UCSD-AML1 (cell line): ENCODE data around the gene ADD3.

Experiments used
- DNase-seq: peaks from one replicate; lab custom pipeline; 2025; ENCODE audit not compliant: unreplicated experiment; lab: John Stamatoyannopoulos, UW

The ADD3 gene

DNA sequence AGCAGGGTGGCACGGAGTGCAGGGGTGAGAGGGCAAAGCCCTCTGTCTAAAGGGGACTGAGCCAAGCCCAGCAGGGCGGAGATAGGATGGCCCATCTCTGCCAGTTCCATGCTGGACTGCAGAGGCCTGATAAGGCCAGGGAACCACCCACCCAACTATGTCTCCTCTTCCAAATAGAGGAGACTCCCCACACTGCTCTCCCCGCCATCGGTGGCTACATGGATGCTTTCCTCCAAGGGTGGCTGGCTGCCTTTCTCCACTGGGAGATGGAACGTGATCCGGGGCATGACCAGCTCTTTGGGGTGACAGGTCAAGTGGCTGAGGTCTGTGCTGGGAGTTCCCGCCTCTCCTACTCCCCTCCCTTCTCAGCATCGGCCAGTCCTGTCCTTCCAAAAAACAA lies 141.5 kb downstream of the ADD3 start:
- DNase-seq = no peak

DNA sequence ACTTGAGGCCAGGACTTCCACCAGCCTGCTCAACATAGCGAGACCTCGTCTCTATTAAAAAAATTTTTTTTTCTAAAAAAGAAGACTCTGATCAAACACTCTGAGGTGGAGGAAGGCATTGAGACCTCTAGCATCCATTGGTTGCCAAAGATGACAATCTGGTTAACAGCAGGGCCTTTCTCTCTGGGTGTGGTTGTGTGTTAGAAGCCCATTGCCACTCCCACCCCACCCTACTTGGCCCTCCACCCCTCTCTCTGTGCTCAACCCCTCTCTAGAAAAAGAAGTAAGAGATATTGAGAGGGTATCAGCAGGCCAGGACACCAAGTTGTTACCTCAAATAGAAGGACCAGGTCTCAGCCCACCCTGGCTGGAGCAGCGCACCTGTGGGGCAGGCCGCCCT lies 142.3 kb downstream of the ADD3 start:
- DNase-seq = no peak

DNA sequence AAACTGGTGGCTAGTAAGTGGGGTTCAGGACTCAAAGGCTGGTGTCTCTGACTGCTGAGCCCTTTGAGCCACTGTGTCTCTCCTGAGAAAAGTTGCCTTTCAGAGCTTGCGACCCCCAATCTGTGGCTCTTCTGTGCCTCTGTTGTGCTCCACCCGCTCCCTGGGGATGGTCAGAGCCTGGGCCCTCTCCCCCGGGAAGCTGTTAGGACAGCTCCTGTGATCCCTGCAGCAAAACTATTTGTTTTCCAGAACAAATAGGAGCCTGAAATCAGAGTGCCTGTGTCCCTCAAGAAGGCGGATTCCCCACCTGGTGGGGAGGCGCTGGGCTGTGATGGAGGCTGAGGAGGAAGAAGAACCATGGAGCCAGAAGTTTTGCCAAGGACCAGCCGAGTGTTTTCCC lies 143.2 kb downstream of the ADD3 start:
- no peak for DNase-seq

DNA sequence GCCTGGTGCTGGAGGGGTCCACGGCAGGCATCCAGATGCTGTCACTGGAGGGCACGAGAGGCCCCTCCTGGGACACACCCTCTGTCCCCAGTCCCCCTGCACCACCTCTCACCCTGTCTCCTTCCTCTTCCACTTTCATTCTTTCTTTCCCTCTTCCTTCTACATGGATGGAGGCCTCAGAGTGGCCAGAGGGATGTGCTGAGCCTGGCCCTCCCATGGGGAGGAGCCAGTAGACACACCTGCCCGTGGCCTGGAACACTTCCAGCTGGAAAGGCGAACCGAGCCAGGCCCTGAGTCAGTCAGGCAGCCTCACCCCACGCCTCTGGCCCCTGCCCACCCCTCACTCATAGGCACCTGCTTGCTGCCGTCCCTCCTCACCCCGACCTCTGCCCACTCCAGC lies 143.7 kb downstream of the ADD3 start:
- no peak for DNase-seq

DNA sequence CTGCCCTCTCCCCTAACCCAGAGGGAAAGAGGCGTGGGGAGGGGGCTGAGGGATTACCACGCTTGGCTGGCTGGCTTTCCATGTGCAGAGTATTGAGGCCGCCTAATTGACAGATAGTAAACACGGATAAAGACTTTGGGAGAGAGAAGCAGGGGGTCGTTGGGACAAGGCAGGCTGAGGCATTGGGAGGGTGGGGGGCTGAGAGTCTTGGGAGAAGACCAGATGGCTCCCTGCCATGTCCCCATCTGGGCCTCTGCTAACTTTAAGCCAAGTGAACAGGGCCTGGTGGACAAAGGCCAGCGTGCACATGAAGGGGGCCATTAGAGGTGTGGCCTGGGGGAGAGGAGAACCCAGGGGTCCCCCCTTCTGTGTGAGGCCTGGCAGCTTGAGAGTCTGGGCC lies 144.2 kb downstream of the ADD3 start:
- DNase-seq = no peak

DNA sequence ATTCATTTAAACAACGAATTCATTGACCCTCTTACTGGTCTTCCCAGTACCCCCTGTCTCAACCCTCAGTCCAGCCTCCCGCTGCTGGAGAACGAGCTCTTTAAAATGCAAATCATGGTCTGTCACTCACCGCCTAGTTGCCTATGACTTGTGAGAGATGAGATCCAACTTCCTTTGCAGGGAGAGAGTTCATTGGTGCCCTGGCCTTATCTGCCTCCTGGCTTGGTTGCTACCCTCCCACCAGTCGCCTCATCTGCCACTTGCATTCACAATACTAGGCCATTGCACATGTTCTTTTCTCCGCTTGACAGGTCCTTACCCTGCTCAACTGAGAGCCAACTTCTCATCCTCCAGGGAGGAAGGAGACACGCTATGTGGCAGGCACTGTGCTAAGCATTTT lies 145.6 kb downstream of the ADD3 start:
- DNase-seq = no peak

DNA sequence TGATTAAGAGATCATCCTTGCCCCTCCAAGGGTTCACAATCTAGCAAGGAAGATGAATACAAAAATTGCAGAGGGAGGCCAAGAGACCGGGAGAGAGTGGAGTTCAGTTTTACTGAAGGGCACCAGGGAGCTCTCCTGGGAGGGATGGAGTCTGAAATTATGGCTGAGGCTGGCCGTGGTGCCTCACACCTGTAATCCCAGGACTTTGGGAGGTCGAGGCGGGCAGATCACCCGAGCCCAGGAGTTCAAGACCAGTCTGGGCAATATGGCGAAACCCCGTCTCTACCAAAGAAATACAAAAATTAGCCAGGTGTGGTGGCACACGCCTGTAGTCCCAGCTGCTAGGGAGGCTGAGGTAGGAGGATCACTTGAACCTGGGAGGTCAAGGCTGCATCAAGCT lies 148.3 kb downstream of the ADD3 start:
- no peak for DNase-seq

DNA sequence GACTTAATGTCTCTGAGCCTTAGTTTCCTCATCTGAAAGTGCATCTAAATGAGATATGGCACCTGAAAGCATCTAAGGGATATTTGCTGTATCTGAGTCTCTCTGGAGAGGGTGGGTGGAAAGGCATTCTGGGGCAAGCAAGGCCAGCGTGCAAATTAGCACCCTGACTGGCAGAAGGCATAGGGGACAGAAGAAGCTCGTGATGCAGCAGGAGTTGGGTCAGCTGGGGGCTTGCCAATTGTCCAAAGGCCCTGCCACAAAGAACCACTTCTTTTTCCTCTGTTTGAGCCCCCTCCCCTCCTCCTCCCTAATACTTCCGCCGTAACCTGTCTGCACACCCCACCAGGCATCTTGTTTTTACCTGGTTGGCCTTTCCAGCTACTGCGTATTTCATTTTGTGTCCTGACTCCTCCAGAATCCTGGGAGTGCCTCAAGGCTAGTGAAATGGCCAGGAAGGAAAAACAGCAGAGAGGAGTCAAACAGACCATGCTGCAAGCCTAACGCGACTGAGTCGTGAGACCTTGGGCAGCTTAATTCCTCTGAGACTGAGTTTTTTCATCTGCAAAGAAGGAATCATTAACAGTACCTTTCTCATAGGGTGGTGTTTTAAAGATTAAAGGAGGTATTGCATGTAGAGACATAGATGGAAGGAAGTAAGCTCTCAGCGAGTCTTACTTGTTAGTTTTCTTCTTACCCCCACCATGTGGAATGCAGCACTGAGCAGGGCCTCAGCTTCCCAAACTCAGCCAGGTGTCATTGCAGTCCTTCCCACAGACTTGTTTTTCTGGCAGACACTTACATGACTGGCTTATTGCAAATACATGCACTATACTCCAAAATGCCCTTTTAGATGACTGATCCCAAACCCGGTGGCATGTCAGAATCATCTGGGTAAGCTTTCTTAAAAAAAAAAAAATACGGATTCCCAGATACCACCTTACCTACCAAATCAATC lies 150.5 kb downstream of the ADD3 start:
- no peak for DNase-seq

DNA sequence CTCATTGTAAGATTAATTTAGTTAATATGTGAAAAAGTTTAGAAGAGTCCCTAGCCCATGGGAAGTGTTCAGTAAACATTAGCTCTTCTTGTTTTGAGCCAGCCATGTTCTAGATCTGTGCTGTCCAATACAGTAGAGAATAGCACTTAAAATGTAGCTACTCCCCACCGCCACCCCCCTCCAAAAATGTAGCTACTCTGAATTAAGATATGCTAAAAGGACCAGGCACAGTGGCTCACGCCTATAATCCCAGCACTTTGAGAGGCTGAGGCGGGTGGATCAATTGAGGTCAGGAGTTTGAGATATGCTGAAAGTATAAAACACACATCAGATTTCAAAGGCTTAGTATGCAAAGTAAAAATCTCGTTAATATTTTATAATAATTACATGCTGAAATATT lies 152.3 kb downstream of the ADD3 start:
- no peak for DNase-seq

DNA sequence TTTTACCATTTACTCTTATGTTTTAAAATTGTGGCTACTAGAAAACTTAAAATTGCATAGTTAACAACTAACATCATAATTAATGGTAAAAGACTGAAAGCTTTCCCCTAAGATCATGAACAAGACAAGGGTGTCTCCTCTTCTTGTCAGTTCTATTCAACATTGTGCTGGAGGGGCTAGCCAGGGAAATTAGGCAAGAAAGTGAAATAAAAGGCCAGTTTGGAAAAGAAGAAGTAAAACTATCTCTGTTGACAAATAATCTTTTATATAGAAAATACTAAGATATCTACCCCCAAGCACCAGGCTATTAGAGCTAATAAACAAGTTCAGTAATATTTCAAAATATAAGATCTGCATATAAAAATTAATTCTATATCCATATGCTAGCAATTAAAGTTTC lies 152.7 kb downstream of the ADD3 start:
- no peak for DNase-seq

DNA sequence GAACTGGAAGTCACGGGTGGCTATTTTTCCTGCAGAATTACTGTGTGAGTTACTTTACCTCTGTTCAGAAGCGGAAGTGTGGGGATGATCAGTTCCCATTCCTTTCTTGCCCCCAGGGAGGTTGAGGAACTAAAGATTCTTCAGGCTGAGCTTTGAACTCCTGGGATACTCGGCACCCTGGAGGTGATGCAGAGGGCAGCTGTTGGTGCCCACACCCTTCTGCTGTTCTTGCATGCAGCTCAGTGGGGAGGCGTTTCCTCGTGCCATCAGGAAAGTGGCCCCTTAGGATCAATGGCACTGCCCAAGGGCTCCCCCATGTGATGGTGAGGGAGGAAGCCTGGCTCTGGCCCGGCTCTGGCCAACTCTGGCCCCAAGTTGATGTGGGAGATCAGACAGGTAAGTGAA lies 155.0 kb downstream of the ADD3 start:
- DNase-seq = no peak

DNA sequence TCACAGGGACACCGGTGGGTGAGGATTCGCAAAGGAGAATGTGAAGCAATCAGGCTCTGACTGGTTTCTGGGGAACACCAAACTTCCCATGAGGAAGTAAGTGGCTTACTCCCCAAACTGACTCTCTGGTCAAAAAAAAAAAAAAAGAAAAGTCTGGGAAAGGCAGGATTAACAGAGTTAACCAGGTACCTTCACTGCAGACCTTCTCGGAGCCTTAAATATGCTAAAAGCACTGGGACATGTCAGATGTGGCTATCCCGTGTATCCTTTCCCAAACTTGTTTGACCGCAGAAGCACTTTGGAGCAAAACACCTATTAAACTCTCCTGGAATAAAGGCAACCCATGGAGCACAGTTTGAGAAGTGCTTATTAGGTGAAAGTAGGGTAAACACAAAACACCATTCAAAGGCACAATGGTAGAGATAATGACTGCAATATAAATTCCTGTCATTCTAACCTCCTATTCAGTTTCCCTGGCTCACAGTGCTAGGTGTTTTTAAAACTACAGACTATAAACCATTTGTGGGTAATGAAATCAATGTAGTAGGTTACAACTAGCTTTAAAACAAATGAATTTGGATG lies 155.5 kb downstream of the ADD3 start:
- no peak for DNase-seq

DNA sequence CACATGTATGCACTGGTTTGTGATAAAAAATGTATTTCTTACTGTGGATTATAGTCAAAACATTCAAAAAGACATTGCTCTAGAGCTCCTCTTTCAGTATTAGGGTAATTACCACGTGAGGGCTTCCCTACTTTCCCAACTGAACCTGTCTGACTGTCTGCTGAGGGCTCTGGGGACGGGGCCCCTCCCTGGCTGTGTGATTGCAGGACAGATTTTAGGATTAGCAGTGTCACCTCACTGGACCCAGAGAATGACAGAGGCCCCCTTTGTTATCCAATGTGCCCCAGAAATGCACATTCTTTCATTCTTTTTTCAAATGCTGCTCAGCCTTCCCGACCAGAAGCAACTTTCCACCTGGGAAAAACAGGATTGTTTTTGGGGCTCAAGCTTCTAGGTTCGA lies 156.1 kb downstream of the ADD3 start:
- DNase-seq = no peak

DNA sequence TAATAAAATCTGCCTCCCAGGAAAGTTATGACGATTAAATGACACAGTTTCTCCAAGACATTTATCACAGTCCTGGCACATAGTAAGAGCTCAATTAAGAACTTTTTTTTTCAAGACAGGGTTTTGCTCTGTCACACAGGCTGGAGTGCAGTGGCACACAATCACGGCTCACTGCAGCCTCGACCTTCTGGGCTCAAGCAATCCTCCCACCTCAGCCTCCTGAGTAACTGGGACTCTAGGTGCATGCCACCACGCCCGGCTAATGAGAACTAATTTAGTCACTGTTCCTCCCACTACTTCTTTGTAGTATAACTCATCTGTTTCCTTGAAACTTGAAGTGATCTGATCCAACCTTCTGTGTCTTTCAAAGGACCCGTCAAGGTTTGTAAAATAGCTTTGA lies 157.5 kb downstream of the ADD3 start:
- no peak for DNase-seq

DNA sequence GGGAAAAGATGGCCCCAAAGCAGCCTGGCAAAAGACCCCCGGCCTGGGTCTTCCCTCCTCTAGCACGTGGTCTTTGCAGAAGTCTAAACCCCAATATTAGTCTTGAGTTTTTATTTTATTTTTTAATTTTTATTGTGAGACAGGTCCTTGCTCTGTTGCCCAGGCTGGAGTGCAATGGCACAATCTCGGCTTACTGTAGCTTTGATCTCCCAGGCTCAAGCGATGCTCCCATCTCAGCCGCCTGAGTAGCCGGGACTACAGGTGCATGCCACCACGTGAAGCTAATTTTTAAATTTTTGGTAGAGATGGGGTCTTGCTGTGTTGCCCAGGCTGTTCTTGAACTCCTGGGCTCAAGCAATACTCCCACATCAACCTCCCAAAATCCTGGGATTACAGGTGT lies 159.4 kb downstream of the ADD3 start:
- no peak for DNase-seq

DNA sequence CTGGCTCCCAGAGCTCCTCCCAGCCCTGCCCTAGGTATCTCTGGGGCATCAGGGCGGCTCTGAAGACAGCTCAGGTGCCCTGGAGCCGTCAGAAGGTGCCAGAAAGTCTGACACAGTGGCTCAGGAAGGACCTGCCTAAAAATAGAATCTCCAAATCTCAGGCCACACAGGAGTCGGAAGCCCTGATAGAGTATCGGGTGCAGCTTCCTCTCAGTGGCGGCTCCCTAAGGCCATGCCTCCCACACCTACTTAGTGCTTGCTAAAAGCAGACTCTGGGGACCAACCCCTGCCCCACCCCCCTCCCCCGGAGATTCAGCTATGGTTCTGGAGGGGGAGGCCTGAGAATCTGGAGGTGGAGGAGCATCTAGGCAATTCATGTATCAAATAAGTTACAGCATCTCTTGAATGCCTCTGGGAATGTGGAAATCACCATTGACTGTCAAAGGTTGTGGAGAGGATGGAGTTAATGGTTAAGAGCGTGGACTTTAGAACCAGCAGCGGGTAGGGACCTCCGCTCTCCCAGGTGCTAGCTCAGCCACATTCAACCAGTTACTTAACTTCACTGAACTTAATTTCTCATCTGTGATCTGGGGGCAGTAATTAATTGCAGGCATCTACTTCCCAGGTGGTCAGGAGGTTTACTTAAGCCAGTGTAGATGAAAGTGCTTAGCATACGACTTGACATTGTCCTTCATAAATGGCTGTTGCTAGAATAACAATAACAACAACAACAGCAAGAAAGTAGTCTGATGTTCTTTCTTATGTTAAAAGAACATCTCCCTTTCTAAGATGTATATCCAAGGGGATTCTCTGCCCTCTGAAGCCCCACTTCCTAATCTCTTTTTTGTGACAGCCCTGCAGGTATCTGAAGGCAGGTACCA lies 161.1 kb downstream of the ADD3 start:
- no peak for DNase-seq

DNA sequence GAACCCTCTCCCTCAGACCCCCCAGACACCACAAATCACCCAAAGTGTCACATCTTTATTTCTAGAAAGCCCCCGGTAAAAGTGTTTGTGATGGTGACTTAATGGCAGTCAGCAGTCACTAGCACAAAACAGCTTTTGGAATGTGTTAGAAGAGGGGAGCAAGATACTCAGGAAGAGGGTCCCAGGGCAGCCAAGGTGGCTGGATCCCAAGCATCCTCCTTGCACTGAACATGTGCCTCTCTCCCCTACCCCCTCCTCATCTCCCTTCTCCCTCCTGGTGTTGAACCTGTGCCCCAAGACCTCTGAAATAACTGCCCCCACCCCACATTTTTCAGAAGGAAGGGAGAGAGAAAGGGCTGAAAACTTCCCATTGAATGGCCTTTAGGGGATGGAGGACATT lies 161.8 kb downstream of the ADD3 start:
- DNase-seq = no peak

DNA sequence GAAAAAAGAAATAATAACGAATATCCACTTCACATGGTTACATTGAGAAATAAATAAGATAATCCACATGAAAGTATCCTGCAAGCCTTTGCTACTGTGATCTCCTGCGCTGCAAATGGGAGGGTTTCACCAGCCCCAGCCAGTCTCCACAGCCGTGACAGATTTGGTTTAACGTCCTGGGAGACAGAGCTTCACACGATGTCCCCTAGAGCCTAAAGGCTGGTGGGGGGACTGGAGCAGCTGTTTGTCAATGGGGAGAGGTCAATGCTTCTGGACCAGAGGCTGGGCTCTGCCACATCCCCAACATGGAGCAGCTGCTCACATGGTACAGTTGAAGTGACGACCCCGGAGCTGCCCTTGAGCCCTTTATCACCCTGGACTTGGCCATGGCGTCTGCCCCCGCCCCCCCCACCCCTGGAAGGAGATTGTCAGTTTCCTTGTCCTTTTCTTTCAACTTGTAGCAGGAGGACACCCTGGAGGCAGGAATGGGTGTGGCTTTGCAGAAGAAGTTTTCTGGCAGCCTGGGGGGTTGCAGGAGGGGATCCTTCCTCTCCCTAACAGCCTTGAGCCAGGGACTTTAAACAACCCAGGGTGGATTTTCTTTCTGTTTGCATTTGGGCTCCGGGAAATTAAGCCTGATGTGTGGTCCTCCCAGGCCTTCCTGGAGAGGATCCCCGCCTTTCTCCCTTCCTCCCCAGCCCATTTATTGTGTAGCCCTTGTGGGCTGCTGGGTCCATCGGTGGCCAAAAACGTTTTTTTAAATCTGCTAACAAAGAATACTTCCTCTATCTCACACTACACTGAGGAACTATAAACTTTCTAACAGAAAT lies 162.6 kb downstream of the ADD3 start:
- DNase-seq = no peak

DNA sequence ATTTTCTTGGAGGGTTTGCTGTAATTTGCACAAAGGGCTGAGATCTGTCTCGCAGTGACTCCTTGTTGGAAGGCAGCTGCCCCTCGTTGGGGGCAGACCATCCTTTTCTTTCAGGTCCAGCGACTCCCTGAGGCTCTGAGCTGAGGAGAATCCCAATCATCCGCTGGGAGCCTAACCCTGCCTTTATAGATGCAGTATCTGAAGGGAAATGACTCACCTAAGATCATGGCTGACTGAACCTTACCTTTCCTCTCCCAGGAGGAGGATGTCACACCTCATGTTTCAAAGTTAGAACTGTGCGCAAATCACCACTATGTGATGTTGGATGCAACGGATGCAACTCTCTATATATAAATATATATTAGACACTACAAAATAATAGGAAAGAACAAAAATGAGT lies 163.2 kb downstream of the ADD3 start:
- DNase-seq = no peak

DNA sequence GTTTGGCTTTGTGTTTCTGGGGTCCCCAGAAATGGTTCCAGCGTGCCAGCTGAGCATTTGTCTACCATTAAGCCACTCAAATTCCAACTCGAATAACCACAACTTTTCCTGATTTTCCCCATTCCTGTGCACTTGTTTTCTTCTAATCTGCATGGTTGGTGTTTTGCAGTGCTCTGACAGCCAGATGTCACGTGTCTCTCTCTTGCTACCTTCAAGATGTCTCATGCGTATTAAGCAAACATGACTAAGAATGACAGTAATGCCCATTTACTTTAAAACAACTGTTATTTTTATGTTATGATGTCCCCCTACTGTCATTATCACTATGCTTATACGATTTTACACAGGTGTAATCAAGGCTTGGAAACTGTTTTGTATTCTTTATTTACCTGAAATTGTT lies 164.4 kb downstream of the ADD3 start:
- no peak for DNase-seq

DNA sequence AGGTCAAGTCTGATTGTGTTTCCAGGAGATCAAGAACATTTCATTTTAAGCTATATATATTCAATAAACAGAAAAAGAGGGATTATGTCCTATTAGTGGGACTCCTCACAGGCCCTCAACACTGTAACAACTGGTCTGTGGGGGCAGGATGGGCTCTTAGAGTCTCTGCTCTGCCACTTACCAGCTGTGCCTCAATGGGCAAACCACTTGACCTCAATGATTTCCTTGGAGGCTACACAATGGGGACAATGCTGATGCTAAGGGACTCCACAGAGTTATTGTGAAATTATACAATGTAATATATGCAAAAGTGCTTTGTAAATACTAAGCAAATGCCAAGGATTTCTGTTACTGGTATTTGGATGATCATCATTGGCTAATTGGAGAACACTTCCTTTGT lies 166.4 kb downstream of the ADD3 start:
- DNase-seq = no peak
